Type B pancreatic cell (in vitro differentiated cells): Measurements from ENCODE around the gene KLHL22. TPM values are rescaled to one million over a fixed set of nuclear protein-coding genes. Genes with fewer than 3 reads are reported as not detected.

ENCODE experiments used
- DNase-seq: peaks from one replicate; pipeline ENCODE4 v3.0.0; 2021; ENCODE audit warnings: mixed read lengths; ENCODE audit not compliant: unreplicated experiment; ENCODE audit errors: extremely low spot score
- H3K27ac Mint-ChIP-seq: 2 replicates; pipeline ENCODE4 v1.8.0; 2021; ENCODE audit warnings: mild to moderate bottlenecking, mixed read lengths
- H3K27me3 Mint-ChIP-seq: 2 replicates; pipeline ENCODE4 v1.8.0; 2021; ENCODE audit warnings: mixed read lengths
- H3K36me3 Mint-ChIP-seq: 2 replicates; pipeline ENCODE4 v1.8.0; 2021; ENCODE audit warnings: mixed read lengths
- H3K4me1 Mint-ChIP-seq: one replicate; pipeline ENCODE4 v1.8.0; 2021; ENCODE audit warnings: mixed read lengths; ENCODE audit not compliant: unreplicated experiment
- H3K4me3 Mint-ChIP-seq: 2 replicates; pipeline ENCODE4 v1.8.0; 2021; ENCODE audit warnings: mild to moderate bottlenecking, mixed read lengths
- H3K9me3 Mint-ChIP-seq: 2 replicates; pipeline ENCODE4 v1.8.0; 2021; ENCODE audit warnings: mixed read lengths
- total RNA-seq: library from RNA; stranded (reverse); gene quantifications from 2 replicates; pipeline ENCODE4 v1.2.1, GENCODE V29; 2021; ENCODE audit warnings: low replicate concordance
- TF ChIP-seq, protein P1 (sequence below): fragments of 200-600 bp; sonication (generic); conservative IDR thresholded peaks from 2 replicates; pipeline ENCODE4 v1.5.0; 2021; ENCODE audit warnings: antibody characterized with exemption, mild to moderate bottlenecking

KLHL22 gene
- total RNA-seq, 1 donor from 2014 or later: 38.8 TPM

DNA sequence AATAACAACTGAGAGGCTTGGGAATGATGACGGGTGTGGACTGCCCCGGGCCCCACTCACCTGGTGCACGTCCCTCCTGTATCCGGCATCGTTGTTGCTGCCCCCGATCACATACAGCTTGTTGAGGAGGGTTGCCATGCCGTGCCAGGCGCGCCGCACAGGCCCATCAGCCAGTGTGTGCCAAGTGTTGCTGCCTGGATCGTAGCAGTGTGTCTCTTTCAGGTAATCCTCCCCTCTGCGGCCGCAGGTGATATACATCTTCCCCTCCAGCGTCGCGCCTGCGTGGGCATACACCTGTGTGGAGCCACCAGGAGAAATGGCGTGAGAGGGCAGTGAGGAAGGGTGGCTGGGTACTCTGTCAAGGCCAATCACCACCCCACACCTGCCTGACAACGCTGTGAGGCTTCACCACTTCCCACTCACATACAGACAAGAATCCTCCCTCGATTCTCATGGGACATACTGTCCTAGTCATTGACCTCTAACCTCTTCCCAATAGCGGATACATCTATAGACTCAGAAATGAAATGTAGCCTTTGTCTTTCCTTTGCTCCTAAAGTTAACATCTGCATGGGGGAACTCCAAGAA, 49.1 kb downstream of the KLHL22 start:
- no peak for DNase-seq
- Mint-ChIP-seq H3K27ac (no peak overlapping the region), H3K36me3 (peaks cover 8% of the 10 kb centered on the region), H3K4me1 (no peaks in the 10 kb centered on the region), H3K9me3 (no peaks in the 10 kb centered on the region), H3K27me3 (no peaks in the 10 kb centered on the region), H3K4me3 (no peak overlapping the region)
- TF ChIP-seq, protein P1, sequence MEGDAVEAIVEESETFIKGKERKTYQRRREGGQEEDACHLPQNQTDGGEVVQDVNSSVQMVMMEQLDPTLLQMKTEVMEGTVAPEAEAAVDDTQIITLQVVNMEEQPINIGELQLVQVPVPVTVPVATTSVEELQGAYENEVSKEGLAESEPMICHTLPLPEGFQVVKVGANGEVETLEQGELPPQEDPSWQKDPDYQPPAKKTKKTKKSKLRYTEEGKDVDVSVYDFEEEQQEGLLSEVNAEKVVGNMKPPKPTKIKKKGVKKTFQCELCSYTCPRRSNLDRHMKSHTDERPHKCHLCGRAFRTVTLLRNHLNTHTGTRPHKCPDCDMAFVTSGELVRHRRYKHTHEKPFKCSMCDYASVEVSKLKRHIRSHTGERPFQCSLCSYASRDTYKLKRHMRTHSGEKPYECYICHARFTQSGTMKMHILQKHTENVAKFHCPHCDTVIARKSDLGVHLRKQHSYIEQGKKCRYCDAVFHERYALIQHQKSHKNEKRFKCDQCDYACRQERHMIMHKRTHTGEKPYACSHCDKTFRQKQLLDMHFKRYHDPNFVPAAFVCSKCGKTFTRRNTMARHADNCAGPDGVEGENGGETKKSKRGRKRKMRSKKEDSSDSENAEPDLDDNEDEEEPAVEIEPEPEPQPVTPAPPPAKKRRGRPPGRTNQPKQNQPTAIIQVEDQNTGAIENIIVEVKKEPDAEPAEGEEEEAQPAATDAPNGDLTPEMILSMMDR: no peak

DNA sequence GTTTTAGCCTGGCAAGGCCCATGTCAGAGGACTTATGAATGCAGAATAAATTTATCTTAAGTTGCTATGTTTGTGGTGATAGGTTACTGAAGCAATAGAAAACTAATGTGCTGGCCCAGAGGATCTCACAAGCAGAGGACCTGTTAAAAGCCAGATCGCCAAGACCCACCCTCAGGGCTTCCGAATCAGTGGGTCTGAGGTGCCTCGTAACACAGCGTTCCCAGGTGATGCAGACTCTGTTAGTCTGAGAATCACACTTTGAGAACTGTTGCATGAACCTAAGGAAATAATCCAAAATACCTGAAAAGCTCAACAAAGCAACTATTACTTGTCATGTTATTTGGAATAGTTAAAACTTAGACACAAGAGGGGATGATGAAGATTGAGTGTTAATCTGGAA, 51.3 kb downstream of the KLHL22 start:
- peaks cover 3% of the 10 kb centered on the region for H3K4me1 Mint-ChIP-seq
- peaks cover 3% of the 10 kb centered on the region for H3K36me3 Mint-ChIP-seq
- no peak overlapping the region for H3K27ac Mint-ChIP-seq
- H3K4me3 Mint-ChIP-seq: no peak overlapping the region
- H3K9me3 Mint-ChIP-seq: no peaks in the 10 kb centered on the region
- H3K27me3 Mint-ChIP-seq: peaks cover 3% of the 10 kb centered on the region
- TF ChIP-seq, protein P1: no peak
- DNase-seq: no peak

DNA sequence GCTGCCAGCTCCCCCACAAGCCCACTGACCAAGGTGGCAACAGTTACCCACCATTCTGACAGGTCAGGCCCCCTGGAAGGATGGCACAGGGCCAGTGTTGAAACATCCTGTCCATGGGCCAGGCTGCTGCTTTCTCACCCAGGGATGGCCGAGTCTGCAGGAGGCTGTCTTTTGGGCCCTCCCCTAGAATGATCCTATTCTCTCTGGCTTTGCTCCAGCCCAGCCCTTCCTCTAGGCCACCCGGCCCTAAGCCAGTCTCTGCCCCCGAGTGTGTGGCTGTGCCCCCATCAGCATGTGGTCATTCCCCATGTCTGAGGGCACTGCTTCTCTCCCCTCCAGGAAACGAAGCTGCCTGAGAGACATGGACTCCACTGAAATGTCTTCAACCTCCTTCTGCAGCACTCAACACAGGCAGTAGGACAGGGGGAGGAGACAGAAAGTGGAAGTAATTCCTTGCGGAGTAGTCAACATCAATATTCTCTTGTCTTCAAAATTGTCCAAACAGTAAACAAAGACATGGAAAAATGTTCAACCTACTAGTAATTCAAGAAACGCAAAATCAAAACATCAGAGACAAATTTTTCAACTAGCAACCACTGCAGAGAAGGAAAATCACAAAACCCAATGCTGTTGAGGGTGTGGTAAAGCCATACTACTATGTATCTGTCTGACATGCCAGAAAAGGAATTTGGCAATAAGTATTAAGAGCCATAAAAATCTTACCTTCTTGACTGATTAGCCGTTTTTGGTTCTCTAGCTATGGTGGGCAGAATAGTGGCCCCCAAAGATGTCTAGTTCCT, 52.9 kb downstream of the KLHL22 start:
- peaks cover 3% of the 10 kb centered on the region for H3K36me3 Mint-ChIP-seq
- DNase-seq: no peak
- H3K27ac Mint-ChIP-seq: no peak overlapping the region
- H3K27me3 Mint-ChIP-seq: peaks cover 8% of the 10 kb centered on the region
- H3K4me1 Mint-ChIP-seq: peaks cover 8% of the 10 kb centered on the region
- H3K4me3 Mint-ChIP-seq: no peak overlapping the region
- no peaks in the 10 kb centered on the region for H3K9me3 Mint-ChIP-seq
- TF ChIP-seq, protein P1: no peak

DNA sequence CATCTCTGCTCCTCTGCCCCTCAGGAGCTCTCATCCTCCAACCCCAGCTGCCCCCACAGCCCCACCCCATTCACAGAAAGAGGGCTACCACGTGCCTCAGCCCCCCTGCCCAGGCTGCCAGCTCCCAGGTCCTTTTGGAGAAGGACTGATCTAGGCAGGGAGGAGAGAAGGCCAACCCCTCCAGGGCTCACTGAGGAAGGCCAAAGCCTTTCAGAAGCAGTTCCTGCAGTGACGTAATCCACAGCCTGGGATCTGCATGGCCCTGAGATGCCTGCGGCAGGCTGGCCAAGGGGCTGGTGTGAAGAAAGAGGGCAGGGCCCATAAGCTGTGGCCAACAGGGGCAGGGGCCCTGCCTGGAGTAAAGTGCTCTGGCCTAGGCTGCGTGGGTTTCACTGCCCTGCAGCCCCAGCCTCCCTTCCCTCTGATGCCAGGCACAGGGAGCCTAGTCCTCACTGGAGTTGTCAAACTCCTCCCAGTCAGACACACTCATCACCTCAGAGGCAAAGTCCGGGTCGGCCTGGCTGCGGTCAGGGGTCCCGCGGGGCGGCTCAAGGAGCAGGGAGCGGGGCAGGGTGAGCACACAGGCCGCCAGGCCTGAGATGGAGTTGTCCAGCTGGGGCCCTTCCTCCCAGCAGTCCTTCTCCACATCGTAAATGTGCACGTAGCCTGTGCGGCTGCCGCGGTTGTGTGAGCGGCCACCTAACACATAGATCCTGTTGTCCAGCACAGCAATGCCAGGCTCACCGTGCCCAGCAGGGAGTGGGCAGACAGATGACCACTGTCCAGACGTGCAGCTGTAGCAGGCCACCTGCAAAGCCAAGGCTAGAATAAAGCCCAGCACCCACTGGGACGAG, 53.7 kb downstream of the KLHL22 start:
- Mint-ChIP-seq H3K27me3 (peaks cover 11% of the 10 kb centered on the region), H3K9me3 (no peaks in the 10 kb centered on the region), H3K4me3 (no peak overlapping the region), H3K4me1 (peaks cover 8% of the 10 kb centered on the region), H3K36me3 (peaks cover 3% of the 10 kb centered on the region), H3K27ac (no peak overlapping the region)
- no peak for DNase-seq
- TF ChIP-seq, protein P1: no peak

DNA sequence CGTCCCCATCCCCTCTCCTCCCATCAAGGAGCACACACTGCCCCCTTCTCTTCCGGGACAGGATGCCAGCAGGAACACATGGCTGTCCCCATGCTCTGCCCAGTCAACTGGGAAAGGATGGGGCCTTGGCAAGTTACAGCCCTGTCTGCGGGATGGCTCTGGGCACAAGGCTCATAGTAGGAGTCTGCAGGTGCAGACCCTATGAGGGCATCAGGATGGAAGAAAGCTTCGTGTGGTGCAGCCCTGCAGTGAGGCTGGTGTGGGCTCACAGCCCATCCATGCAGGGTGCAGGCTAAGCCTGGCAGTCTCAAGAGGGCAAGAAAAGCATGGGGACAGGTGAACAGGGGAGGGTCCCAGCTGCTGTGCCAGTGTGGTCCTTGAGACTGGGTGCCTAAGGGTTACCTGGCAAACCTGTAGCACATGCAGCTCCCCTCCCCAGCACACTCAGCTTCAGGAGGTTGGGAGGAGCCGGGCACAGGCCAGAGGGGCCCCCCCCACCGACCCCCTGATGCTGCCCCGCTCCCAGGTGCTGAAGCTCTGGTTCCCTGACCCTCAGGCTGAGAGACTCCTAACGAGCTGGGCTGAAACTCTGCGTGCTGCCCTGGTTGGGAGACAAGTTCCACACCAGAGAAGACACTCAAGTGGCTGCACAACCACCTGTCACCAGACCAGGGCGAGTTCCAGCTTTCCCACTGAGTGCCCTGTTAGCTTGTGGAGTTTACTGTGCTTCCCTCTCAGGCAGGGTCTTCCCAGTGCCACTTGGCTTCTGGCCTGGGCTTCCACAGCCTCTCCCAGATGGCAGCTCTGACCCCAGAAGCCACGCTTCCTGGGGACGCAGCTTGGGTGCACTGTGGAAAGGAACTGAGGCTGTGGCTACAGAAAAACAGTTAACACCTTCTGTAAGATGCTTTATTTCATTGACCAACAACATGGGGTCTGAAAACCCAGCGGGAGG, 54.7 kb downstream of the KLHL22 start:
- no peak for DNase-seq

More for the DNA sequence above, 54.7 kb downstream of the KLHL22 start:
- H3K4me3 Mint-ChIP-seq: no peak overlapping the region
- H3K9me3 Mint-ChIP-seq: no peaks in the 10 kb centered on the region
- peaks cover 8% of the 10 kb centered on the region for H3K4me1 Mint-ChIP-seq
- H3K27me3 Mint-ChIP-seq: peaks cover 13% of the 10 kb centered on the region
- H3K36me3 Mint-ChIP-seq: peaks cover 3% of the 10 kb centered on the region
- no peak overlapping the region for H3K27ac Mint-ChIP-seq
- TF ChIP-seq, protein P1: no peak
